GM19023 (cell line): Measurements from ENCODE around the gene LRRC9.

ENCODE experiments used
- ATAC-seq: cut with Tn5 transposase; IDR thresholded peaks from one replicate; pipeline ENCODE4 v1.9.1; 2021; ENCODE audit warnings: mild to moderate bottlenecking, moderate library complexity; ENCODE audit not compliant: unreplicated experiment

Gene LRRC9

DNA sequence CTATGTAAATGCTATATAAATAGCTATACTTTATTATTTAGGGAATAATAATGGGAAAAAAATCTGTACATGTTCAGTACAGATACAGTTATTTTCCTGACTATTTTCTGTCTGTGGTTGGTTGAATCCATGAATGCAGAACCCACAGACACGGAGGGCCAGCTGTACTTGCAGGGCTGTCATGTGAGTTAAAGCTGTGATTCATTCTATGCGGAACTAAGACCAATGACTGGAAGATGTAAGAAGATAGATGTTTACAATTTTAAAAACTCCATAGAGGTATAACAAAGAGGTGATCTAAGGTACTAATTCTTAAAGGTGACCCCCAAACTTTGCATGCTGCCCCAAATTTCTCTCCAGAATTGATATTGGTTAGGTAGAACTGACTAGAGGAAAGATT is 186.4 kb downstream of the LRRC9 start:
- no peak for ATAC-seq

DNA sequence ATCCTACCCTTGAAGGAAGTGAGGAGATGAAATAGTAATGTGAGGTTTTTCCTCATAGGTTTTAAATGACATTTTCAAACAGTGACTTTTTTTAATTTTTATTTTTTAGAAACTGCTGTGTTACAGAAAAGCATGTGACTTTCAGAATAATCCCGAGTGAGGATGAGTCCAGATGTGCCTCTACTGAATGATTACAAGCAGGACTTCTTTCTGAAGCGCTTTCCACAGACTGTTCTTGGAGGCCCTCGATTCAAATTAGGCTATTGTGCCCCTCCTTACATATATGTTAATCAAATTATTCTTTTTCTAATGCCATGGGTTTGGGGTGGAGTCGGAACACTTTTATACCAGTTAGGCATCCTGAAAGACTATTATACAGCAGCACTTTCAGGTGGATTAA is 187.5 kb downstream of the LRRC9 start:
- ATAC-seq = no peak

DNA sequence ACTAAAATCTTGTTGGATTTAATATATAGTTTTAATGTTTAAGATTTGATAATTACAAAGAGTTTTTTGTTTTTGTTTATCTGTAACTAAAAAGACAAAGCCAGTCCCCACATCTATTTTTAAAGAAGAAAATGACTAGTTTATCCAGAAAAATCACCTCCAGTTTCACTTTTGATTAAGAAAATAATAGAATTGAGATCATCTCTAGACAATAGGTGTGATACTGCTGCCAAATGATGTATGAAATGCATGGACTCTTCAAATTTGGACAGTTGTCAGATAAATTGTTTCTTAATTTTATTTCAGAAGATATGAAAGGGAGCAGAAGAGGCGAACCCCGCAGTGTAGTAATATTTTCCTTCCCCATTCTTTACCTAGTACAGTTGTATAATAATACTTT is 191.8 kb downstream of the LRRC9 start:
- no peak for ATAC-seq
